Bronchial epithelial cell (primary cell): ENCODE data around the gene OTX1. TPM values are rescaled to one million over a fixed set of nuclear protein-coding genes. Genes with fewer than 3 reads are reported as not detected.

Experiments
- DNase-seq: peaks from one replicate; pipeline ENCODE4 v3.0.0-alpha.2; 2010; ENCODE audit warnings: low read depth
- FAIRE-seq: peaks from 2 replicates; lab custom pipeline; 2011; peaks lifted over from hg19 to GRCh38; lab: Jason Lieb, UNC
- H3K27me3 ChIP-seq: 2 replicates; pipeline ENCODE4 v1.5.1; 2011; ENCODE audit warnings: low read length; ENCODE audit not compliant: control insufficient read depth, insufficient read depth
- H3K36me3 ChIP-seq: 2 replicates; pipeline ENCODE4 v1.5.1; 2011; ENCODE audit warnings: low read length; ENCODE audit not compliant: control insufficient read depth, insufficient read depth
- H3K4me3 ChIP-seq: 2 replicates; pipeline ENCODE4 v1.5.1; 2011; ENCODE audit warnings: mild to moderate bottlenecking, low read depth, low read length, control low read depth
- CTCF ChIP-seq: IDR thresholded peaks from 2 replicates; pipeline ENCODE4 v1.5.1; 2011; ENCODE audit warnings: mild to moderate bottlenecking, moderate library complexity, low read length, control low read depth, inconsistent platforms; ENCODE audit not compliant: insufficient read depth, severe bottlenecking
- total RNA-seq: library from RNA; depleted of rRNA; stranded (reverse); fragments of >200 nt; gene quantifications from 2 replicates; pipeline ENCODE4 v1.2.1, GENCODE V29; 2014

The OTX1 gene
- total RNA-seq, 1 donor from 2014 or later, result 0.79 TPM

GRCh38 chr2:63058144-63058920 lies 7.7 kb downstream of the OTX1 start:
- no peak for TF ChIP-seq CTCF
- FAIRE-seq, result no peak
- no peak overlapping the region for H3K4me3 ChIP-seq
- H3K36me3 ChIP-seq, result peaks cover 7% of the 10 kb centered on the region
- no peak for DNase-seq
- H3K27me3 ChIP-seq, result peaks cover 2% of the 10 kb centered on the region

GRCh38 chr2:63058921-63059792 lies 8.5 kb downstream of the OTX1 start:
- peaks cover 2% of the 10 kb centered on the region for H3K27me3 ChIP-seq
- H3K36me3 ChIP-seq, result peaks cover 7% of the 10 kb centered on the region
- DNase-seq (no peak), FAIRE-seq (no peak)
- TF ChIP-seq CTCF, result no peak
- H3K4me3 ChIP-seq, result peak overlapping the region; percentile 19

- H3K4me3 ChIP-seq, result peak overlapping the region; percentile 19
- FAIRE-seq, result no peak
- peak; percentile 30 for DNase-seq
- H3K36me3 ChIP-seq, result peaks cover 6% of the 10 kb centered on the region
- TF ChIP-seq CTCF, result no peak
- peaks cover 2% of the 10 kb centered on the region for H3K27me3 ChIP-seq
Measured at GRCh38 chr2:63059793-63060471, 9.3 kb downstream of the OTX1 start.

GRCh38 chr2:63060472-63060991 lies 9.9 kb downstream of the OTX1 start:
- no peak overlapping the region for H3K4me3 ChIP-seq
- peaks cover 4% of the 10 kb centered on the region for H3K36me3 ChIP-seq
- FAIRE-seq (no peak), DNase-seq (no peak)
- peaks cover 2% of the 10 kb centered on the region for H3K27me3 ChIP-seq
- TF ChIP-seq CTCF, result no peak

- peak; percentile 16 for DNase-seq
Measured at GRCh38 chr2:63064197-63064596, 13.6 kb downstream of the OTX1 start.

More at GRCh38 chr2:63064197-63064596, 13.6 kb downstream of the OTX1 start:
- no peak overlapping the region for H3K4me3 ChIP-seq
- H3K27me3 ChIP-seq, result peaks cover 2% of the 10 kb centered on the region
- no peak for FAIRE-seq
- TF ChIP-seq CTCF, result no peak
- H3K36me3 ChIP-seq, result no peaks in the 10 kb centered on the region
